GM23338 (cell line): ENCODE measurements around the gene SPATC1L. TPM values are rescaled to one million over a fixed set of nuclear protein-coding genes. Genes with fewer than 3 reads are reported as not detected.

Source experiments
- ATAC-seq: fragments of 200-7000 bp; cut with Tn5 transposase; 3 replicates; pipeline ENCODE4 v1.9.1; 2020
- DNase-seq: peaks from one replicate; pipeline ENCODE4 v3.0.0-alpha.2; 2015; ENCODE audit warnings: low spot score
- H2AFZ ChIP-seq: fragments of 200-600 bp; sonication (generic); 2 replicates; pipeline ENCODE4 v1.8.0; 2016; ENCODE audit warnings: antibody characterized with exemption, mild to moderate bottlenecking, moderate library complexity
- H3F3A ChIP-seq: fragments of 200-600 bp; sonication (generic); replicated peaks from 2 replicates; pipeline ENCODE4 v1.8.0; 2017; ENCODE audit warnings: antibody characterized with exemption, mixed run types, low read depth
- H3K27ac ChIP-seq: fragments of 200-600 bp; sonication (generic); 2 replicates; pipeline ENCODE4 v1.6.1; 2016; ENCODE audit warnings: low read depth
- H3K27me3 ChIP-seq: fragments of 200-600 bp; sonication (generic); 2 replicates; pipeline ENCODE4 v1.8.0; 2016; ENCODE audit warnings: mild to moderate bottlenecking, mixed run types, moderate library complexity; ENCODE audit not compliant: insufficient read depth
- H3K36me3 ChIP-seq: fragments of 200-600 bp; sonication (generic); 2 replicates; pipeline ENCODE4 v1.8.0; 2016; ENCODE audit warnings: mild to moderate bottlenecking; ENCODE audit not compliant: insufficient read depth
- H3K4me1 ChIP-seq: fragments of 200-600 bp; sonication (generic); 2 replicates; pipeline ENCODE4 v1.8.0; 2016; ENCODE audit warnings: mild to moderate bottlenecking, moderate library complexity; ENCODE audit not compliant: insufficient read depth
- H3K4me2 ChIP-seq: fragments of 200-600 bp; sonication (generic); 2 replicates; pipeline ENCODE4 v1.7.1; 2017; ENCODE audit warnings: mixed run types
- H3K4me3 ChIP-seq: fragments of 200-600 bp; sonication (generic); 2 replicates; pipeline ENCODE4 v1.6.1; 2016; ENCODE audit warnings: mixed run types
- H3K79me2 ChIP-seq: fragments of 200-600 bp; sonication (generic); replicated peaks from 2 replicates; pipeline ENCODE4 v1.8.0; 2017; ENCODE audit warnings: mild to moderate bottlenecking; ENCODE audit not compliant: insufficient read depth
- H3K9me2 ChIP-seq: fragments of 200-600 bp; sonication (generic); 2 replicates; pipeline ENCODE4 v1.8.0; 2017; ENCODE audit not compliant: insufficient read depth
- H4K20me1 ChIP-seq: fragments of 200-600 bp; sonication (generic); replicated peaks from 2 replicates; pipeline ENCODE4 v1.8.0; 2017; ENCODE audit warnings: mild to moderate bottlenecking; ENCODE audit not compliant: insufficient read depth
- H3K27ac Mint-ChIP-seq: 2 replicates; pipeline ENCODE4 v1.8.0; 2020; ENCODE audit warnings: inconsistent platforms, mild to moderate bottlenecking, moderate library complexity, mixed read lengths
- H3K27me3 Mint-ChIP-seq: 3 replicates; pipeline ENCODE4 v1.8.0; 2022; ENCODE audit warnings: low read depth, mild to moderate bottlenecking, moderate library complexity, mixed read lengths, inconsistent platforms; ENCODE audit not compliant: insufficient read depth, poor library complexity
- H3K36me3 Mint-ChIP-seq: 3 replicates; pipeline ENCODE4 v1.8.0; 2021; ENCODE audit warnings: low read depth, mild to moderate bottlenecking, inconsistent platforms, moderate library complexity, mixed read lengths
- H3K4me1 Mint-ChIP-seq: 3 replicates; pipeline ENCODE4 v1.8.0; 2020; ENCODE audit warnings: mild to moderate bottlenecking, inconsistent platforms, mixed read lengths
- H3K4me3 Mint-ChIP-seq: 3 replicates; pipeline ENCODE4 v1.8.0; 2021; ENCODE audit warnings: moderate library complexity, mild to moderate bottlenecking, inconsistent platforms, mixed read lengths
- H3K9me3 Mint-ChIP-seq: 3 replicates; pipeline ENCODE4 v1.8.0; 2020; ENCODE audit warnings: moderate library complexity, mild to moderate bottlenecking, inconsistent platforms, mixed read lengths
- CREB1 ChIP-seq: fragments of 250-450 bp; sonication (Bioruptor Pico); IDR thresholded peaks from 2 replicates; pipeline ENCODE4 v1.5.0; 2020; ENCODE audit warnings: low read depth, mild to moderate bottlenecking, moderate library complexity
- CTCF ChIP-seq, 2 experiments: fragments of 200-600 bp in 1 of 2; sonication (generic) in 1 of 2; conservative IDR thresholded peaks; 2 replicates each; pipeline versions ENCODE4 v1.5.1 to v1.6.1; 2016 to 2017; ENCODE audit warnings: antibody characterized with exemption in 2 of 2, low read depth in 2 of 2, mild to moderate bottlenecking in 2 of 2, moderate library complexity in 1 of 2
- ETS1 ChIP-seq: IDR thresholded peaks from 2 replicates; pipeline ENCODE4 v1.6.1; 2016; ENCODE audit warnings: antibody characterized with exemption
- EZH2 ChIP-seq: fragments of 200-600 bp; sonication (generic); IDR thresholded peaks from one replicate; pipeline ENCODE4 v1.8.0; 2017; ENCODE audit warnings: antibody characterized with exemption, mild to moderate bottlenecking, low read depth; ENCODE audit not compliant: unreplicated experiment
- JUNB ChIP-seq: IDR thresholded peaks from one replicate; pipeline ENCODE4 v1.6.1; 2016; ENCODE audit warnings: antibody characterized with exemption; ENCODE audit not compliant: unreplicated experiment
- NANOG ChIP-seq: IDR thresholded peaks from 2 replicates; pipeline ENCODE4 v1.6.1; 2016; ENCODE audit warnings: antibody characterized with exemption, borderline replicate concordance
- POLR2AphosphoS5 ChIP-seq: IDR thresholded peaks from 2 replicates; pipeline ENCODE4 v1.6.1; 2016; ENCODE audit warnings: antibody characterized with exemption, low read depth
- REST ChIP-seq: IDR thresholded peaks from one replicate; pipeline ENCODE4 v1.6.1; 2018; ENCODE audit warnings: antibody characterized with exemption; ENCODE audit not compliant: unreplicated experiment
- STAT1 ChIP-seq: IDR thresholded peaks from one replicate; pipeline ENCODE4 v1.6.1; 2016; ENCODE audit warnings: antibody characterized with exemption; ENCODE audit not compliant: unreplicated experiment
- ZNF114 ChIP-seq: fragments of 250-450 bp; sonication (Bioruptor Pico); IDR thresholded peaks from 2 replicates; pipeline ENCODE4 v1.5.0; 2020; ENCODE audit warnings: mild to moderate bottlenecking, moderate library complexity
- ZNF331 ChIP-seq: fragments of 250-450 bp; sonication (Bioruptor Pico); IDR thresholded peaks from 2 replicates; pipeline ENCODE4 v1.5.0; 2020; ENCODE audit warnings: low read depth, mild to moderate bottlenecking, moderate library complexity
- ZNF462 ChIP-seq: fragments of 250-450 bp; sonication (Bioruptor Pico); IDR thresholded peaks from 2 replicates; pipeline ENCODE4 v1.5.0; 2020; ENCODE audit warnings: mild to moderate bottlenecking, moderate library complexity
- polyA plus RNA-seq: library from polyadenylated mRNA; unstranded; fragments of >200 nt; fragmentation: Nextera tagmentation; extraction: Ambion mirVana; gene quantifications from 2 replicates; pipeline ENCODE4 v1.2.1, GENCODE V29; 2016
- total RNA-seq: library from RNA; depleted of rRNA; stranded (reverse); fragments of >200 nt; shearing (Covaris generic); gene quantifications from 2 replicates; pipeline ENCODE4 v1.2.3, GENCODE V29; 2014

SPATC1L gene
- total and polyA plus RNA-seq, 2 experiments from 2014 or later = 37.6 to 70.2 TPM

- Histone ChIP-seq H2AFZ (no peak overlapping the region), H3K36me3 (no peaks in the 10 kb centered on the region), H3F3A (no peaks in the 10 kb centered on the region), H4K20me1 (no peaks in the 10 kb centered on the region), H3K27me3 (no peaks in the 10 kb centered on the region), H3K79me2 (no peaks in the 10 kb centered on the region), H3K4me1 (no peaks in the 10 kb centered on the region; the same call in 1 of the 2 replicates), H3K4me2 (no peak overlapping the region), H3K27ac (no peak overlapping the region), H3K9me2 (no peaks in the 10 kb centered on the region), H3K4me3 (no peak overlapping the region)
- Mint-ChIP-seq H3K27ac (no peak overlapping the region), H3K4me1 (peaks cover 11% of the 10 kb centered on the region), H3K4me3 (no peak overlapping the region), H3K9me3 (peaks cover 3% of the 10 kb centered on the region; the same call in 1 of the 3 replicates), H3K36me3 (peaks cover 10% of the 10 kb centered on the region), H3K27me3 (peaks cover 10% of the 10 kb centered on the region)
- DNase-seq = no peak
- ATAC-seq = no peak
- TF ChIP-seq ETS1 (no peak), ZNF462 (CRISPR knock-in tag) (no peak), ZNF331 (CRISPR knock-in tag) (no peak), CREB1 (CRISPR knock-in tag) (no peak), JUNB (no peak), EZH2 (no peak), POLR2AphosphoS5 (no peak), REST (no peak), ZNF114 (CRISPR knock-in tag) (no peak), STAT1 (no peak), CTCF (conservative IDR thresholded peaks at IDR 0.05; ENCODE audit: low read depth in 2 of 2) (no peak), NANOG (no peak)
These were observed 29.2 kb downstream of the SPATC1L start for GRCh38 chr21:46154955-46155513.
